Measurements from ENCODE around the gene OR10A4. TPM values are rescaled to one million over a fixed set of nuclear protein-coding genes. Genes with fewer than 3 reads are reported as not detected.
A peak's percentile ranks its signal among the peaks of the same experiment; 100 is the strongest.
"Not testable (repeated sequence)": the region's sequence is repeated elsewhere in the genome, so short reads cannot be mapped to it uniquely, and the experiment has no call there.

Gene OR10A4
- total and polyA plus RNA-seq, 2 of the 13 experiments (the other 11 are each of a cell fraction or from before 2014, with no cell fraction given): not detected

DNA sequence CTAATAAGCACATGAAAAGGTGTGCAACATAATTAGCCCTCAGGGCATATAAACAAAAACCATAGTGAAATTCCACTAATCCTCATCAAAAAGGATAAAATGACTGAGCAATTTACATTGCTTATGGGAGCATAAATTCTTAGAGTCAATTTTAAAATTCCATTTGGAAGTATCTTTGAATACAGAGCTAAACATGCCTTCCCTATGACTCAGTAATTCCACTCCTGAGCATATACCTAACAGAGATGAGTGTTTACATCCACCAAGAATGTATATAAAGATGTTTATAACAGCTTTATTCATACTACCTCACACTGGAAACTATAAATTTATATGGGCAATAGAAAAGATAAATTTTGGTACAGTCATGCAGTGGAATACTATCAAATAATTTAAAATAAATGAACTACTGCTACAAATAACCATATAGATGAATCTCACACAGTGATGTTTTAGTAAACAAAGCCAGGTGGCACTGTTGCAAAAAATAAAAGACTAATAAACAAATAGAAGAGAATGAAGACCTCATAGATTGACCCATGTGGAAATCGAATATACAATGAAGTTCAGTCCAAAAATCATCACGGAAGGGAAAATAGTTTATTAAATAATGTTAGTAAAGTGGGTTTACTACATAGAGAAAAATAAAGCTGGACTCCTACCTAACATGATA, 24.0 kb downstream of the OR10A4 start (continued):
- TF ChIP-seq, protein P1, sequence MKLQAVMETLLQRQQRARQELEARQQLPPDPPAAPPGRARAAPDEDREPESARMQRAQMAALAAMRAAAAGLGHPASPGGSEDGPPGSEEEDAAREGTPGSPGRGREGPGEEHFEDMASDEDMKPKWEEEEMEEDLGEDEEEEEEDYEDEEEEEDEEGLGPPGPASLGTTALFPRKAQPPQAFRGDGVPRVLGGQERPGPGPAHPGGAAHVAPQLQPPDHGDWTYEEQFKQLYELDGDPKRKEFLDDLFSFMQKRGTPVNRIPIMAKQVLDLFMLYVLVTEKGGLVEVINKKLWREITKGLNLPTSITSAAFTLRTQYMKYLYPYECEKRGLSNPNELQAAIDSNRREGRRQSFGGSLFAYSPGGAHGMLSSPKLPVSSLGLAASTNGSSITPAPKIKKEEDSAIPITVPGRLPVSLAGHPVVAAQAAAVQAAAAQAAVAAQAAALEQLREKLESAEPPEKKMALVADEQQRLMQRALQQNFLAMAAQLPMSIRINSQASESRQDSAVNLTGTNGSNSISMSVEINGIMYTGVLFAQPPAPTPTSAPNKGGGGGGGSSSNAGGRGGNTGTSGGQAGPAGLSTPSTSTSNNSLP (IDR thresholded peaks at IDR 0.05; ENCODE audit: low read depth, low read length): no peak
- TF ChIP-seq RBM39 (IDR thresholded peaks at IDR 0.05; ENCODE audit: low read depth, low read length, poor library complexity, severe bottlenecking) (no peak), ZNF350 (CRISPR knock-in tag; IDR thresholded peaks at IDR 0.05; ENCODE audit: borderline replicate concordance, low read depth) (no peak), NR2F6 (IDR thresholded peaks at IDR 0.05) (no peak), NR2F6 (CRISPR knock-in tag; IDR thresholded peaks at IDR 0.05) (no peak), ARHGAP35 (CRISPR knock-in tag; IDR thresholded peaks at IDR 0.05; ENCODE audit: borderline replicate concordance) (no peak), ZNF343 (CRISPR knock-in tag; IDR thresholded peaks at IDR 0.05) (no peak), CENPT (CRISPR knock-in tag; IDR thresholded peaks at IDR 0.05; ENCODE audit: low read depth) (no peak), ZNF629 (CRISPR knock-in tag; conservative IDR thresholded peaks at IDR 0.05) (no peak), HNRNPUL1 (IDR thresholded peaks at IDR 0.05; ENCODE audit: low read depth, low read length) (no peak)

DNA sequence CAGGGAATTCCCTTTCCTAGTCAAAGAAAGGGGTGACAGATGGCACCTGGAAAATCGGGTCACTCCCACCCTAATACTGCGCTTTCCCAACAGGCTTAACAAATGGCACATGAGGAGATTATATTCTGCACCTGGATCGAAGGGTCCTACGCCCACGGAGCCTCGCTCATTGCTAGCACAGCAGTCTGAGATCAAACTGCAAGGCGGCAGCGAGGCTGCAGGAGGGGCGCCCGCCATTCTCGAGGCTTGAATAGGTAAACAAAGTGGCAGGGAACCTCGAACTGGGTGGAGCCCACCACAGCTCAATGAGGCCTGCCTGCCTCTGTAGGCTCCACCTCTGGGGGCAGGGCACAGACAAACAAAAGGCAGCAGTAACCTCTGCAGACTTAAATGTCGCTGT, 28.4 kb downstream of the OR10A4 start:
- H4K20me1 ChIP-seq (ENCODE audit: insufficient read depth, low read length); H3K79me2 ChIP-seq (ENCODE audit: insufficient read depth, low read length); FAIRE-seq; H3K9me3 ChIP-seq (ENCODE audit: low read length); H3K27ac ChIP-seq (ENCODE audit: extremely low read length, insufficient read depth, low read length); intact Hi-C loops (cut with micrococcal nuclease; ENCODE audit: unreplicated experiment); H3K27me3 ChIP-seq (ENCODE audit: control insufficient read depth in 1 of 2, insufficient read depth in 2 of 2, low read length in 2 of 2); in situ Hi-C loops (cut with HindIII; ENCODE audit: extremely low pct_ligation_motif_present, low pct_unique_long_range_greater_than_20kb); BruUV-seq (replicated peaks); H3K36me3 ChIP-seq (replicated peaks in 1 of 2; ENCODE audit: control insufficient read depth in 1 of 2, insufficient read depth in 2 of 2, low read length in 2 of 2); ATAC-seq; H2AFZ ChIP-seq (ENCODE audit: low read length); CTCF ChIA-PET (ENCODE audit: low intra/inter-chr PET ratio, low total read pairs); H3K4me1 ChIP-seq (ENCODE audit: insufficient read depth, low read length); H3K4me3 ChIP-seq (replicated peaks in 1 of 3; ENCODE audit: insufficient read depth in 1 of 3, low read depth in 2 of 3, low read length in 3 of 3); H3K9ac ChIP-seq (ENCODE audit: insufficient read depth, low read depth, low read length); POLR2A ChIA-PET: not testable (repeated sequence)
- peak; percentile 2 for DNase-seq (ENCODE audit: low spot score)
- peak overlapping the region; percentile 12; the same call in 1 of the 2 replicates for H3K4me2 ChIP-seq (ENCODE audit: low read depth, low read length)
- WGBS (ENCODE audit: low lambda C conversion rate): 1% methylated on average over 11 of the region's 13 CpGs

All from HepG2 (cell line).